Liver (tissue), 9 donors: ENCODE measurements around the gene GPR84. TPM values are rescaled to one million over a fixed set of nuclear protein-coding genes. Genes with fewer than 3 reads are reported as not detected.

Experiments
- DNase-seq: peaks from one replicate; pipeline ENCODE4 v3.0.0-alpha.2; 2017; ENCODE audit warnings: low spot score
- H3K27ac ChIP-seq, 2 donors: one replicate each; pipeline ENCODE4 v1.7.0; 2013; ENCODE audit warnings: inconsistent platforms in 2 of 2, low read length in 2 of 2, control low read depth in 1 of 2, low read depth in 1 of 2, mild to moderate bottlenecking in 1 of 2
- H3K27me3 ChIP-seq, 4 donors: one replicate each; pipeline versions ENCODE4 v1.6.1 to v1.7.0; 2013; ENCODE audit warnings: low read length in 3 of 4, inconsistent platforms in 1 of 4, mild to moderate bottlenecking in 1 of 4, moderate library complexity in 1 of 4; ENCODE audit not compliant: control insufficient read depth in 4 of 4, insufficient read depth in 4 of 4
- H3K36me3 ChIP-seq, 4 donors: one replicate each; pipeline versions ENCODE4 v1.6.1 to v1.7.0; 2013; ENCODE audit warnings: low read length in 3 of 4, mild to moderate bottlenecking in 3 of 4, low read depth in 1 of 4, moderate library complexity in 1 of 4; ENCODE audit not compliant: control insufficient read depth in 4 of 4, insufficient read depth in 3 of 4
- H3K4me1 ChIP-seq, 4 donors: one replicate each; pipeline versions ENCODE4 v1.6.1 to v1.7.0; 2013; ENCODE audit warnings: low read length in 3 of 4, mild to moderate bottlenecking in 3 of 4, moderate library complexity in 1 of 4; ENCODE audit not compliant: control insufficient read depth in 4 of 4, insufficient read depth in 4 of 4
- H3K4me3 ChIP-seq, 3 donors: one replicate each; pipeline versions ENCODE4 v1.6.1 to v1.7.0; 2013; ENCODE audit warnings: low read length in 3 of 3, control low read depth in 1 of 3, low read depth in 1 of 3, mild to moderate bottlenecking in 1 of 3
- H3K9ac ChIP-seq, 2 donors: one replicate each; pipeline ENCODE4 v1.7.0; 2013; ENCODE audit warnings: low read length in 2 of 2, mild to moderate bottlenecking in 2 of 2, moderate library complexity in 2 of 2, control low read depth in 1 of 2, low read depth in 1 of 2
- H3K9me3 ChIP-seq, 4 donors: one replicate each; pipeline versions ENCODE4 v1.6.1 to v1.7.0; 2013; ENCODE audit warnings: low read length in 3 of 4; ENCODE audit not compliant: control insufficient read depth in 4 of 4
- ATF3 ChIP-seq: IDR thresholded peaks from 2 replicates; pipeline ENCODE4 v1.6.1; 2016; ENCODE audit warnings: antibody characterized with exemption
- CTCF ChIP-seq: fragments of 150-350 bp; IDR thresholded peaks from 2 replicates; pipeline ENCODE4 v1.5.1; 2017; ENCODE audit warnings: improper control_type of control experiment, low read depth, low read length; ENCODE audit not compliant: missing input control
- FOXA2 ChIP-seq: IDR thresholded peaks from 2 replicates; pipeline ENCODE4 v1.6.1; 2016; ENCODE audit warnings: antibody characterized with exemption
- GABPA ChIP-seq, 2 donors: IDR thresholded peaks in 1 of 2; conservative IDR thresholded peaks in 1 of 2; 2 replicates each; pipeline ENCODE4 v1.6.1; 2016; ENCODE audit warnings: antibody characterized with exemption in 2 of 2, mild to moderate bottlenecking in 1 of 2, moderate library complexity in 1 of 2
- HNF4G ChIP-seq: IDR thresholded peaks from 2 replicates; pipeline ENCODE4 v1.6.1; 2016; ENCODE audit warnings: antibody characterized with exemption
- JUND ChIP-seq, 2 donors: IDR thresholded peaks; 2 replicates each; pipeline ENCODE4 v1.6.1; 2016; ENCODE audit warnings: antibody characterized with exemption in 2 of 2
- NR2F2 ChIP-seq: IDR thresholded peaks from 2 replicates; pipeline ENCODE4 v1.6.1; 2016; ENCODE audit warnings: antibody characterized with exemption
- RAD21 ChIP-seq, 2 donors: IDR thresholded peaks; 2 replicates each; pipeline ENCODE4 v1.6.1; 2016; ENCODE audit warnings: antibody characterized with exemption in 2 of 2, mild to moderate bottlenecking in 2 of 2
- REST ChIP-seq: IDR thresholded peaks from 2 replicates; pipeline ENCODE4 v1.6.1; 2016; ENCODE audit warnings: antibody characterized with exemption, mild to moderate bottlenecking
- RXRA ChIP-seq, 2 donors: IDR thresholded peaks; 2 replicates each; pipeline ENCODE4 v1.6.1; 2017 to 2018; ENCODE audit warnings: antibody characterized with exemption in 2 of 2, mild to moderate bottlenecking in 1 of 2
- SP1 ChIP-seq: IDR thresholded peaks from 2 replicates; pipeline ENCODE4 v1.6.1; 2018; ENCODE audit warnings: antibody characterized with exemption, mild to moderate bottlenecking
- TAF1 ChIP-seq: conservative IDR thresholded peaks from 2 replicates; pipeline ENCODE4 v1.6.1; 2016; ENCODE audit warnings: antibody characterized with exemption, mild to moderate bottlenecking
- YY1 ChIP-seq: IDR thresholded peaks from 2 replicates; pipeline ENCODE4 v1.6.1; 2016; ENCODE audit warnings: antibody characterized with exemption, mild to moderate bottlenecking
- ZBTB33 ChIP-seq: IDR thresholded peaks from 2 replicates; pipeline ENCODE4 v1.6.1; 2016; ENCODE audit warnings: antibody characterized with exemption
- WGBS: extraction: QIAGEN DNeasy Blood & Tissue Kit; methylation state at CpG from one replicate; pipeline ENCODE4 v1.1.7; 2013; 5-methylcytosine and 5-hydroxymethylcytosine counted together
- polyA plus RNA-seq, 2 donors: library from polyadenylated mRNA; stranded (reverse) in 1 of 2; unstranded in 1 of 2; fragments of 200-250 nt in 1 of 2; fragments of >200 nt in 1 of 2; fragmentation: Nextera tagmentation in 1 of 2; extraction: Ambion mirVana in 1 of 2; gene quantifications; one replicate each; pipeline versions ENCODE4 v1.2.1 to v1.2.3, GENCODE V29; 2013 to 2015
- total RNA-seq, 2 donors: library from RNA; depleted of rRNA; stranded (reverse); fragments of >200 nt; gene quantifications; one replicate each; pipeline ENCODE4 v1.2.3, GENCODE V29; 2014
- TF ChIP-seq, protein P1 (sequence below): IDR thresholded peaks from 2 replicates; pipeline ENCODE4 v1.6.1; 2016; ENCODE audit warnings: antibody characterized with exemption
- donor health status: healthy.
- donor health status: healthy.
- donor health status: healthy.
- donor health status: healthy.
- donor health status: healthy.

The GPR84 gene
- total and polyA plus RNA-seq, 4 donors, result 0.09 to 0.37 (median 0.33) TPM; not detected in 1

GRCh38 chr12:54381136-54381535, 16.9 kb upstream of the GPR84 start (continued):
- TF ChIP-seq REST, result no peak

DNA sequence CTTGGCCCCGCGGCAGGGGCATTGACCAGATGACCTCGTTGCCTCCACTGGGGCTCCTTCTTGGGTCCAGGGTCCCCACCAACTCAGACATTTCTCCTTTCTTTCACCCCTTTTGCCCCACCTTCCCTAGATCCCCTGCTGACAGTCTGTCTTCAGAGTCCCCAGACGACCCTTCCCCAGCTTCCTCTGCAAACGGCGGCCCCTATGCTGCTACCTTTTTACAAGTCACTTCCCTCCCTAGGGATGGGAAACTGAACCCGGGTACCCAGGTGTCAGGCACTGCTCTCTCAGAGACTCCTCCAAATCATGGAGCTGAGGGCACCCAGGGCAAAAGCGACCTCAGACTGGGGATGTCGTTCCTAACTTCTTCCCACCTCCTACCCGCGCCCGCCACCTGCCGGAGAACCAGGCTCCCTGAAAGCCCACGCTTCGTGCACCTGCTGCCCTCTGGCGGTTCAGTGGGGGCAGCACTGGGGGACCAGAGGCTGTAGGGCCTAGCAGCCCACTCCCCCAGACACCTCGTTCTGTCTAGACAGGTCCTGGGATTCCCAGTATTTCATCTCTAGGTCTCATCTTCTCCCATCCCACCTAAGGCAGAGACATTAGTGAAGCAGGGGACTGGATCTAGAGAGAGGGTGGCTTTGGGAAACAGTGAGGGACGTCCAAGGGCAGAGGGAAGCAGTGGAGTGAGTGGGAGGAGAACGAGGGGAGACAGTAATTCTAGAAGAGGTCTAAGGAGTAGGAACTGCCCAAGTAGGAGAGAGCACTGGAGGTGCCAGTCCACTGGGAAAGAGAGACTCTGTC, 15.3 kb upstream of the GPR84 start:
- peaks cover 0 to 3% (median 0%) of the 10 kb centered on the region in 4 donors for H3K36me3 ChIP-seq
- no peak overlapping the region for H3K9ac ChIP-seq
- H3K4me1 ChIP-seq, result peaks cover 5 to 11% (median 6%) of the 10 kb centered on the region in 4 donors
- peak overlapping the region; percentile 4 to 59 (median 49) for H3K4me3 ChIP-seq
- H3K27me3 ChIP-seq, result no peaks in the 10 kb centered on the region
- peak; percentile 90 to 96 for TF ChIP-seq RAD21 (IDR thresholded peaks at IDR 0.05)
- TF ChIP-seq ATF3, result no peak
- TF ChIP-seq YY1, result peak; percentile 19
- TF ChIP-seq, protein P1, sequence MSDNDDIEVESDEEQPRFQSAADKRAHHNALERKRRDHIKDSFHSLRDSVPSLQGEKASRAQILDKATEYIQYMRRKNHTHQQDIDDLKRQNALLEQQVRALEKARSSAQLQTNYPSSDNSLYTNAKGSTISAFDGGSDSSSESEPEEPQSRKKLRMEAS, result no peak
- TF ChIP-seq RXRA (IDR thresholded peaks at IDR 0.05), result peak; percentile 17 to 56
- peak; percentile 14 for TF ChIP-seq SP1
- peak; percentile 19 for TF ChIP-seq NR2F2
- TF ChIP-seq CTCF, result peak; percentile 100
- WGBS, result 11% methylated on average over 19 of the region's 19 CpGs
- H3K27ac ChIP-seq, result no peak overlapping the region
- DNase-seq, result peak; percentile 91
- H3K9me3 ChIP-seq, result no peaks in the 10 kb centered on the region

- Histone ChIP-seq H3K9ac (no peak overlapping the region), H3K9me3 (no peaks in the 10 kb centered on the region), H3K27me3 (no peaks in the 10 kb centered on the region), H3K4me1 (peaks cover 5 to 11% (median 6%) of the 10 kb centered on the region in 4 donors), H3K27ac (no peak overlapping the region), H3K4me3 (peak overlapping the region in 2 of 3 donors; percentile 4 to 59), H3K36me3 (peaks cover 0 to 3% (median 1%) of the 10 kb centered on the region in 4 donors)
- DNase-seq, result peak; percentile 71
- WGBS, result 13% methylated on average over 49 of the region's 49 CpGs
- TF ChIP-seq CTCF, result no peak
- no peak for TF ChIP-seq TAF1
- TF ChIP-seq SP1, result no peak
- no peak for TF ChIP-seq HNF4G
- no peak for TF ChIP-seq FOXA2
- no peak for TF ChIP-seq JUND (IDR thresholded peaks at IDR 0.05)
- no peak for TF ChIP-seq NR2F2
- TF ChIP-seq ZBTB33, result no peak
- no peak for TF ChIP-seq GABPA (IDR thresholded peaks at IDR 0.05 in 1 of 2, conservative IDR thresholded peaks at IDR 0.05 in 1 of 2)
Measured at GRCh38 chr12:54378796-54379397, 14.6 kb upstream of the GPR84 start.
